GM21786 (cell line): ENCODE data around the gene TSTD2.

Source experiments
- ATAC-seq: cut with Tn5 transposase; IDR thresholded peaks from one replicate; pipeline ENCODE4 v1.9.1; 2021; ENCODE audit not compliant: unreplicated experiment

The TSTD2 gene

DNA sequence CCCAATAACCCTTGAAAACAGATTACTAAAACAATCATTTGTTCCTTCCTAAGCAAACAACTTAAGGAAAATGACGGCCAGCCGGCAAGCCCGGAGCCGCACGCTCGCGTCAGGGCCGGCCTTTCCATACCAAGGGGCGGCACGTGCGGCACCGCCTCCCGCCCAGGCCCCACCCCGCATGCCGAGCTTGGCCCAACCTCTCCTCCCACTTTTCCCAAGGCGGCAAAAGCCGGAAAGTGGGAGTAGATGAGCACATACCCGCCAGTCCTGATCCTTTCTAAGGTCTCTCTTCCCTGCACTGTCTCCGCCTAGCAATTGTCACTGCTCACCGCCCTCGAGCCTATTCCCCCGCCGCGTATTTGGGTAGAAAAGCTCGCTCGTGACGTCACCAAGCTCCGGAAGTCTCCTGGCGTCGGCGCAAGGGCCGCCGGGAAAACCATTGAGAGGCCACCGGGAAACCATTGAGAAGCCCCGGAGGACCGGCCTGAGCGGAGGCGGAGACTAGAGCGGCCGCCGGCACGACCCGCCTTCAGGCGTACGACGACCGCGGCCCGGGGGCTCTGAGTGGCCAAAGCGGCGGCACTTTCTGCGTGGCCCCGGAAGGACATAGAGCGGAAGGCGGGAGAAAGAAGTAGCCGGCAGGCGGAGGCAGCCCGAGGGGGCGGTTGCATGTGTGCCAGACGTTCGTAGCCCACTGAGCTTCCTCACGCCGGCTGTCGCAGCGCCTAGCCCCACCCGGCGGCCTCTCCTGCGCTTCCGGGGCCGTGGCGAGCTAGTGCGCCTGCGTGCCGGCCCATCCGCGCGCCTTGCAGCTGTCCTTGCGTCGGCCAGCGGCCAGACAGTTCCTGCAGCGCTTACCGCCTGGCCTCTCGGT, at the start of gene TSTD2, which contains the start of gene NCBP1:
Gene TSTD2 (minus strand): TSS at position 384 of the 874 bp plus-strand sequence. CDS start 5,806 bp downstream, outside the sequence.
Gene NCBP1 (plus strand): TSS at position 837 of the 874 bp plus-strand sequence. CDS start 61 bp downstream, outside the sequence.
- ATAC-seq: peak; percentile 83

DNA sequence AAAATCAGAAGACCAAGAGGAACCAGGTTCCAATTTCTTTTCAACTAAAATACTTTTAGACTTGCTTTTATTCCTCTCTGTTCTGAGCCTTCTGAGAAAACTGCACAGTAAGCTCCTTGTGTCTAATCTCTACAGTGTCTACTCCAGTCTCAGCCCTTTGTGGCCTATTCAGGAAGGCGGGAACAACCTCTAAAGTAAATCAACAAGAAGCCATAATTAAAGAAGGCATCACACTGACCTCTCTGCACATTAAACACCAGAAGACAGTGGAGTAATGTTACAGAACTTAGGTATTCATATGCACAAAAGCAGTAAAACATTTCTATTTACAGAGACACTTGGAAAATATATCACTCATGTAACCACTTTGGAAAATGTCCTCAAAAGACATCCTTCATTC, 49.1 kb upstream of the TSTD2 start:
- no peak for ATAC-seq

- no peak for ATAC-seq
Observed at GRCh38 chr9:97675655-97676054, 42.5 kb upstream of the TSTD2 start.

DNA sequence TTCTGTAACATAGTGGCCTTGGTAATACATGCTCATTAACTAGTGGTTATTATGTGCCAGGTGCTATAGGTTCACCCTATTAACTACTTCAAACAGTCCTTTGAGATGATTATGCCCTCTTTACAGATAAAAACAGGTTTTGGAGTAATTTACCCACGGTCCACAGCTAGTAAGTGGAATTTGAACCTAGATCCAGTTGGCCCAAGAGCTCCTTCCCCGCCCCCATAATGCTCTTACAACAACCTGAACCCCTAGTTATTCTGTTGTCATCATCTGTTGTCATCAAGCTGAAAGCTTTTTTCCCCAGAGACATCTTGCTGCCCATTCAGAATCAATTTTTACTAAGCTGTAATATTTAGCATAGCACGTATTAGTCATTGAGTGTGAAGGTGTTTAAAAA, 40.8 kb upstream of the TSTD2 start:
- ATAC-seq: no peak

DNA sequence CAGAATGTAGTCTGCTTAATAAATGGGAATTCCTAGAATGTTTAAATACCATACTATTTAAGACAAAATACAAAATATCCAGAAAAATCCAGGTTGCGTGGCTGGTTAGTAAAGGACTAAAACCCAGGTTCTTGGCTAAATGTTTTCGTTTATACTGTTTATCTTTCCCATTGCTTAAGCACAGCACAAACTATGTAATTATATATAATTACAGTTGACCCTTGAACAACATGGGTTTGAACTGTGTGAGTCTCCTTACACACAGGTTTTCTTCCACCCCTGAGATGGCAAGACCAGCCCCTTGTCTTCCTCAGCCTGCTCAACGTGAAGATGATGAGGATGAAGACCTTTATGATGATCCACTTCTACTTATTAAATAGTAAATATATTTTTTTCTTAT, 39.2 kb upstream of the TSTD2 start:
- ATAC-seq: no peak

GRCh38 chr9:97670586-97670985, 37.4 kb upstream of the TSTD2 start:
- ATAC-seq: no peak

- ATAC-seq: no peak
Observed at GRCh38 chr9:97668485-97668884, 35.3 kb upstream of the TSTD2 start.

GRCh38 chr9:97666907-97667686, 33.9 kb upstream of the TSTD2 start:
- no peak for ATAC-seq

DNA sequence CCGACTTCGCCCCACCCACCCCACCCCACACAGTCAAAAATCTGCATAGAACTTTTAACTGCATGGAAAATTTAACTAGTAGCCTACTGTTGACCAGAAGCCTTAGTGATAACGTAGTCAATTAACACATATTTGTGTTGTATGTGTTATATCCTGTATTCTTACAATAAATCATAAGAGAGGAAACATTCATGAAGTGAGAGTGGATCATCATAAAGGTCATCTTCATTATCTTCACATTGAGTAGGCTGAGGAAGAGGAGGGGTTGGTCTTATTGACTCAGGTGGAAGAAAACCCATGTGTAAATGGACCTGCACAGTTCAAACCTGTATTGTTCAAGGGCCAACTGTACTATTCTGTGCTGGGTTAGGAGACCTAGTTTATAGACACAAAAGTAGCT, 32.6 kb upstream of the TSTD2 start:
- ATAC-seq: no peak

GRCh38 chr9:97660847-97661246, 27.7 kb upstream of the TSTD2 start:
- no peak for ATAC-seq

DNA sequence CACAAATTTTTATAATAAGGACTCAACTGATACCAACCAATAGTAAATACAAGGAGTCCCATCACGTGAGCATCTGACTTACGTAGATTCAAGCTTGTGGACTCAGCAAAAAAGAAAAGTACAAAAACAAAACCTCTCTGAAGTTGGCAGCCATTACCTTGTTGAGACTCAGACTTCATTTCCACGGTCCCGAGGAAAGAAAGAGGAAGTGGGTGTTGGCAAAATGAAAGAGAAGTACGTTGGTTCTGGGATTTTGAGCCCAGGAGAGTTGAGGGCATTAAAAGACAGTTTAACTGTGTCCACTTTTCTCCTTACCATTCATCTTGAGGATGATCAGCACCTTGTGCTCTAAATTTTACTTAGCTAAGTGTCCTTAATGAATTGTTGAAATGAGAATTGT, 27.2 kb upstream of the TSTD2 start:
- no peak for ATAC-seq

DNA sequence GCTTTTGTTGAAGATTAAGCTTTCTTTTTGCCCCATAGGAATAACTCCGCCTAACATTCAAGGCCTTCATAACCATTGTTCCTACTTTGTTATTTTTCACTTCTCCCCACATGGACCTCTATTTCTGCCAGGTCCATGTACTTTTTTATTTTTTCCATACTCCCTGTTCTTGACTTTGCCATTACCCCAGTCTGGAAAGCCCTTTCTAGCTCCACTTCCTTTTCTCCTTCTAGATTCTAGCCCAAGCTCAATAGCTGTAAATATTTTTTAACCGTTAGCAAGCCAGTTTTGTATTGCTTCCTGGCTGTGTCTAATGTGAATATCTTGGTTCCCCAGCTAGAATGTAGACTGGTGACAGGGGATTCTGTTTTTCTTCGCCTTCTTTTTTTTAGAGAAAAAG, 26.6 kb upstream of the TSTD2 start:
- ATAC-seq: no peak

- ATAC-seq: no peak
Observed at GRCh38 chr9:97658707-97659106, 25.5 kb upstream of the TSTD2 start.

DNA sequence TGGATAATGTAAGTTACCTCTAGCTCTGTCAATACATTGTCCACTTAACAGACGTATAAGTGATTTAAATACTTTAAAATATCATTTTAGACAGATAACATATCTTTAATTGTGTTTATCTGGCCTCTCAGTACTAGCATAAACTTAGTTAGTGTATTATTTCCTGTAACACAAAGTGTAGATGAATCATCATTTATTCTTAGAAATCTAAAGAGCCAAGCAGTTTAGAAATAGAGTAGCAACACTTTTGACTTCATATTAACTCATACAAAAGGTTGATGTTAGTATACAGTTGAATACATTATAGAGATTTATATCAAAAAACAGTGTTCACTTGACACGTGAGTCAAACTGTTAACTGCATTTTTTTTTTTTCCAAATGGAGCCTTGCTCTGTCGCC, 18.5 kb upstream of the TSTD2 start:
- ATAC-seq: no peak

GRCh38 chr9:97647996-97648395, 14.8 kb upstream of the TSTD2 start:
- no peak for ATAC-seq

DNA sequence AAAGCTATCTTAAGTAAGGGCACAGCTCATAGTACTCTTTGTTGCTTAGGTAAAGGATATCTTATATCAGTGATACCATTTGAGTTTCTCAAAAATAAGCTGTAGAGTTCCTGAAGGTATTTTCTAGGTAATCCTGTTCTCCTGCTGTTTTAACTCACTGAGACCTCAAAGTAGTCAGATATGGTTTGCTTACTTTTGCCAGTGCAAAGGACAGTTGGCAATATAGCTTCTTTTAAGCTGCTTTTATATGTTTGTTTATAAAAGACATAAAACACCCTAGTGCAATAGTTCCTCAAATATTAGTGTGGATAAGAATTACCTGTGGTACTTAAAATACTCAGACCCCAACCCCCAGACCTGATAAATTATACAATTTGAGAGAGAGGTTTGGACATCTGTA, 12.6 kb upstream of the TSTD2 start:
- ATAC-seq: no peak

DNA sequence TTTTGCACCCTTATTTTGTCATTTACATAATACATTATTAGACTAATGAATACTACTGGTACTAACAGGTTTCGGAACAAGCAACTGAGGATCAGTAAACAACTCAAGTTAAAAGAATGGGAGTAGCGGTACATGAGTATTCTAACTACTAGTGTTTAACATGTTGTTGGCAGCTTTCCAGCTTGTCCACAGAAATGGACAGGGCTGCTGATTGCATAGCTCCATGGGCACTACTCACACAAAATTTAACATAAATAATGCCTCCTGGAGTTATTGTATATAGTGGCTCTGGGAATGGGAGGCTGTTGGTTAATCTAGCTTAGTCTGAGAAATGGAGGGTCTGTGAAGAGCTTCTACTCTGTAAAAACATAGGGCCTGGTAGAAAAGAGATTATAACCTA, 7.2 kb upstream of the TSTD2 start:
- ATAC-seq: no peak

- no peak for ATAC-seq
Observed at GRCh38 chr9:97638666-97639065, 5.5 kb upstream of the TSTD2 start.

- ATAC-seq: no peak
Observed at GRCh38 chr9:97636903-97637302, 3.7 kb upstream of the TSTD2 start.

- no peak for ATAC-seq
Observed at GRCh38 chr9:97635026-97635425, 1.9 kb upstream of the TSTD2 start.

DNA sequence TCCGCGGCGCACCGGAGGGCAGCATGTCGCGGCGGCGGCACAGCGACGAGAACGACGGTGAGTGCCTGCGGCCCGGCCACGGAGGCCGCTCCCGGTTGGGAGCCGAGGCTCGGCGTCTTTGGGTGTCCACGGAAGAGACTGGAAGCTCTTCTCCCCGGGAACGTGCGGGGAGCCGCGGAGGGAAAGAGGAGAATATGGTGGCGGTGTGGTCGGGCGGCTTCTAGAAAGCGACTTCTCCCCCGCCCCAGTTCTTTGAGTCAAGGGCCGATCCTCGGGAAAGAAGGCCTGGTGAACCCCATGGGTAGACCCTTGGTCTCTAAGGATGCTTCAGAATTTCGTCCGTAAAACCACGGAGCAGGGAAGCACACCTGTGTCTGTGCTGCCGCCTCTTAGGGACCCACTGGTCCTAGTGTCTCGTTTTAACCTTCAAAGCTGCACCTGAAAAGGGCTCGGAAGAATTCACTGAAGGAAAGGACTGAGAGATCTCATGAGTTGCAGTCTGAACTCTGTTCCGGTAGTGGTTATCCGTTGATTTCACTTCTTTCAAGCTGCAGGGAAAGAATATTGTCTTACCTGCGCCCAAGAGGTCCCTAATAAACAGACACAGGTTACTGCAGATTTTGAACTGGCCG, 807 bp upstream of the TSTD2 start:
- no peak for ATAC-seq
